NCI-H146 (cell line): Measurements from ENCODE around the gene TMEM272.
"Not testable (repeated sequence)": the region's sequence is repeated elsewhere in the genome, so short reads cannot be mapped to it uniquely, and the experiment has no call there.

Experiments
- DNase-seq: peaks from one replicate; lab custom pipeline; 2025; lab: John Stamatoyannopoulos, UW

Gene TMEM272

DNA sequence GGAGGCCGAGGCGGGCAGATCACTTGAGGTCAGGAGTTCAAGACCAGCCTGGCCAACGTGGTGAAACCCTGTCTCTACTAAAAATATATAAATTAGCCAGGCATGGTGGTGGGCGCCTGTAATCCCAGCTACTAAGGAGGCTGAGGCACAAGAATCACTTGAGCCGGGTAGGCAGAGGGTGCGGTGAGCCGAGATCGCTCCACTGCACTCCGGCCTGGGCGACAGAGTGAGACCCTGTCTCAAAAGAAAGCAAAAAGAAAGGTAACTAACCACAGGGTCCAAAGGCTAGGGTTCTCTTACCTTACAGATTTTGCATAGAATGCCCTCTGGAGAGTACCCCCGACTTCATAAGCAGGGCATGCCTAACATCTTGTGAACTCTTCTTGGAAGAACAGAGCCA lies 20.3 kb downstream of the TMEM272 start:
- DNase-seq: not testable (repeated sequence)

DNA sequence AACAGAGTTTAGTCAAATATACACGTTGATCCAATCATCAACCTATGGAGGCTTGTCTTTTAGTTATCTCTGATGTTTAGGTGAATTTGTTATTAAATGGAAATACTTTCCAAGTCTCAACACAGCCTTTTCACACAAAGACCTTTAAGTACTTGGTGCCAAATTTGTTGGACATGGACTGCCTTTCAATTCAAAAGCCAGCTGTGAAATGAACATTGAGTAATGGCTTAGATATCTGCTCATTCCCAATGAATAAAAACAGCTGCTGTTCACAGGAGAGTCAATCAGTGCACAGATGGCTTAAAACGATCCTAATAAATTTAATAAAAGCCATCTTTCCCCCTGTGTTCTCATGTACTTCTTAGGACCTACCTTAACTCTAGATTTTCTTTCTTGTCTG lies 21.1 kb downstream of the TMEM272 start:
- no peak for DNase-seq

DNA sequence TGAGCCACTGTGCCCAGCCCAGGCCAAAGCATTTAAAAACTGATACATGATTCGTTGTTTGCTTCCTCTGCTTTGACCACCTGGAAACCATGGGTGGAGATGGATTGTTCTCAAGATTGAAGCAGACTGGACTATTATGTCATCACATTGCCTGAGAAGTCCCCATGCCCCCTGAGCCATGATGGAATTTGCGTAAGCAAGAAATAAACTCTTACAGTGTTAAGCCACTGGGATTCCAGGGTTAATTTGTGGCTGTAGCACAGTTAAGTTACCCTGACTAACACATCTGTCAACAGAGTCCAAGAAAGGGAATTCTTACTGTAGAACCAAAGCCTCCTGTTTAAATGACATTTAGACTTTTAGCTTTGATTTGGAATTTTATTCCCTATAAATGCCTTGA lies 21.6 kb downstream of the TMEM272 start:
- DNase-seq: no peak

DNA sequence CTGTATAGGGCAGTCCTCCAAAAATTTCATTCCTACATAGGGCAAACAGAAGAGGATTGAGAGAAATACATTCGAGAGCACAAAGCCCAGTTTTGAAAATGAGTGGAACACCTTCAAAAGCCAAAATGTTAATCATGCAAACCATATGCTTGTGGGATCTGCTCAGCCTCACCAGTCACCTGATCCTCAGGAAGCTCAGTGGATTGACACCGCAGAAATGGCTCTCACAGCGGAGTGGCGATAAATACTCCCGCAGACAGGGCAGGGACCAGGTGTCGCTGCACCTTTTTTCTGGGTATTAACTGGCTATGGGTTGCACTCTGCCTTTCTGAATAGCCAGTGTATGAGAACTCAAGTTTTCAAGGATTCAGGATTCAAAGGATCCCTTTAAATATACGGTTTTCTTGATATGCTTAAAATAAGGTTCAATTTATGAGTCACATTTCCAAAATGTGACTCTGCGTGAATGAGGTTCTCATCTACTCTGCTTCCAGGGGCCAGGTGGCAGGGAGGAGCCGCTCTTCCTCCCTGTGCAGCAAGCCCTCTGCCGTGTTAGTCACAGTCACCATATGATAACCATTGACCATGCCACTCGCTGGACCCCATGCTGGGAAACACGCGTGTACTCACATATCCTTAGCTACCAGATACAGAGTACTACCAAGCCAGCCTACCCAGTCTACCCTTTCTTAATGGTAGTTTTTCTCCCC lies 22.7 kb downstream of the TMEM272 start:
- DNase-seq: peak; percentile 15

DNA sequence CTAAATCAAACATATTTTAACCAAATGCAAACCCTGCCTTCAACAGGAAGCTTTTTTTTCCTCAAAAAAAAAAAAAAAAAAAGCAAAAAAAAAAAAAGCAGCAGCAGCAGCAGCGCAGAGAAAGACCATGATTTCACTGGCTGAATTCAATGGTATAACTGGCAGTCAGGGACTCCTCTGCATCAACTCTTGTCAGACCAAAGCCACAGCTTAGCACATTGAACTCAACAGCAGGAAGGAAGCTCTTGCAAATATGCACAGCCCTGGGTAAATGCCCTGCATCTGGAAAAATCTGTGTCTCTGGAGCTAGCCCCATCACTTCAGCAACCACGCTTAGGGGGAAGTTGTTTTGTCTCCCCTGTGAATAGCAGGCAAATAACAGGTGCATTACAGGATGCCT lies 23.4 kb downstream of the TMEM272 start:
- DNase-seq: no peak

DNA sequence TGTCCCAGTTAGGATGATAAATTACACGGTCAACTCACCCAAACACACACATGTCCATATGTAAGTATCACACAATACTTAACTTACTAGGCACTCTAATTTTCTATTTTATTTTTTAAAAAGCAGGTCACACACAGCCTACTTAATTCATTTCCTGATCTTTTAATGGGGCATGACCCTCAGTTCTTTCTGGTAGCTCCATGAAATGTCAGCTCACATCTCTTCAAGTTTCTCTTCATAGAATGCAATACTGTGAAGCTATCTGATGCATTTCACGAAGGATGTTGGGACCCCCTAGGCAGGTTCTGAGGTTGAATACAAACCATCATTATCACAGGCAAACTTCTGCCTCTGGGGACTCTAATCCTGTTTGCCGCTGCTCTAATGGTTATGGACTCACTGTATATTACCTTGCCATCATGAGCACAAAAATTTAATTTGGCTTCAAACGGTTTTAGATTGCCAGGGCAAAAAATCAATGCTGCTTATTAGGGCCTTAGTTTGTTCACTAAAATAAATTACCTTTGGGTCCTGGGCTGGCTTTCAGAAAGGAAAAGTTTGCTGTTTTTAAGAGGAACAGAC lies 24.9 kb downstream of the TMEM272 start:
- DNase-seq: no peak

DNA sequence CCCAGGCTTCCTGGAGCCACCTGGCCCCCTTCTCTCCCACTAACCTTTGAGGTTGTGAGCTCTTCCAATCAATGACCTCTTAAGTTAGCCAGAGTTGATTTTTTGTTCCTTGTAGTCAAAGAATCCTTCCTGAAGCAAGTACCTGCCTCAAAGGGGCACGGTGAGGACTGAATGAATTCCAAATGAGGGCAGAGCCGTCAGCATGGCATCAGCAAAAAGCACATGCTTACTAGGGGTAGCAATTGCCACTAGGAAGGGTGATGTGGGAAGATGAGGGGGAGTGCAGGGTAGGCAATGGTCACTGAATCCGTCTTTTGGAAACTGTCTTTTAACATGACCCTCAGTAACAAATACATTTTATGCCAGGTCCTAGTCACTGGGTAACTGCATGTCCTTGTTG lies 25.4 kb downstream of the TMEM272 start:
- DNase-seq: no peak

DNA sequence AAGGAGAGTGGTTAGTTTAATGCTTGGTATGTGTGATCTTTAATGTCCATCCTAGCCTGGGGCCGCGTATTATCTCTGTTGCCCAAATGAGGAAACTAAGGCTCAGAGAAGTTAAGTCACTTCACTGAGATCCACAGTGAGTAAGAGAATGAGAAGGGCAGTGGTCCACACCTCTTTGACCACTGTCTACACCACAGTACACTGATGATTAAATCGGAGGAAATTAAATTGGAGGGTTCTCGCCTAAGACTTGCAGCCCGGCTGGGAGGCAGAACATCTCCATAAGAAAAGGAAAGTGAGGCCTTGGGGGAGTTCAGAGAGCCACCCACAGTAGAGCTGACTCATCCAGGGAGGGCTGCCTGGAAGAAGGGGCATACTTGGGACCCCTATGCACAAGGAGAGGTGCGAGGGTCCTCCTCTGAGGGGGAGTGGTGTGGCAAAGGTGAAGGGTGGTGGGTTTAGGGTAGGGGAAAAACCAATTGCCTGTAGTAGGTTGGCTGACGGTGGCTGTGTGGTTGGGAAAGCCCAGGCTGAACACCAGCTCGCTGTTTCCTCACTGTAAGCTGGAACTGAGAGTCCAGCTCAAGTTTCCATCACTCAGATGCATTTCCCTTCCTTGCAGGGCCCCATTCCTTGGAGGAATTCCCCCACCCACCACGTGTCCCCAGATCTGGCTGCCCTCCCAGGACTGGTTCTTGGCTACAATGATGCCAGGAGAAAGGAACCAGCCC lies 26.0 kb downstream of the TMEM272 start:
- DNase-seq: no peak

DNA sequence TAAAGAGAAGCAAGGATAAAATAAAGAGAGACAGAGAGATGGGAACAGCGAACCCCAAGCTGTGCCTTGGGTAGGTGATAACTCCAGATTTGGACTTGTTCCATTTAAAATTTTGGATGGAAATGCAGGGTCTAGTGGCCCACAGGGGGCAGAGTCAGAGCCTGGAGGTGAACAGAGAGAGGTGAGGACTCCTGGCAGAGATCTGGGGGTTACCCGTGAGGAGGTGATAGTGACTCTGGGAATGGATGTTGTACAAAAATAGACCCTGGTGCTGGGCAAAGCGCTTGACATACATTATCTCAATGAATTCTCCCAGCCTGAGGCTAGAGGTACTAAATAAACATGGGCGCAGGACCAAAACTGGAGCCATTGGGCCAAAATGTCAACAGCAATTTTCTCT lies 26.7 kb downstream of the TMEM272 start:
- DNase-seq: no peak

DNA sequence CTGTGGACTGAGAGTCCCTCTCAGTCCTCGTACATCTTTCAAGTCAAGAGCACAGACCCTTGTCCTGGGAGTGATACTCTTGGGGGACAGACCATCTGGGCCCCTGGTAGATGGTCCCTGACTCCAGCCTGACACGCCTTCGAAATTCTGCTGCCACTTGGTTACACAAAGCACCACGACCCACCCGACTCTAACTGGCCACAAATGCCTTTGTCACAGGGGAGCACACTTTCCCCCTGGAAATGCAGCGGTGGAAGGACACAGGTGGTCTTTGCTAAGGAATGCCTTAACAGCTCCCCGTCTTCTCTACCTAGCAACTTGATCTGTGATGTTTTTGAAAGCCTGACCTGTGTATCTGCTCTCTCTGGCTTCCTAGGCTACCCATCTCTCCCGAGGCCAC lies 27.3 kb downstream of the TMEM272 start:
- DNase-seq: no peak

DNA sequence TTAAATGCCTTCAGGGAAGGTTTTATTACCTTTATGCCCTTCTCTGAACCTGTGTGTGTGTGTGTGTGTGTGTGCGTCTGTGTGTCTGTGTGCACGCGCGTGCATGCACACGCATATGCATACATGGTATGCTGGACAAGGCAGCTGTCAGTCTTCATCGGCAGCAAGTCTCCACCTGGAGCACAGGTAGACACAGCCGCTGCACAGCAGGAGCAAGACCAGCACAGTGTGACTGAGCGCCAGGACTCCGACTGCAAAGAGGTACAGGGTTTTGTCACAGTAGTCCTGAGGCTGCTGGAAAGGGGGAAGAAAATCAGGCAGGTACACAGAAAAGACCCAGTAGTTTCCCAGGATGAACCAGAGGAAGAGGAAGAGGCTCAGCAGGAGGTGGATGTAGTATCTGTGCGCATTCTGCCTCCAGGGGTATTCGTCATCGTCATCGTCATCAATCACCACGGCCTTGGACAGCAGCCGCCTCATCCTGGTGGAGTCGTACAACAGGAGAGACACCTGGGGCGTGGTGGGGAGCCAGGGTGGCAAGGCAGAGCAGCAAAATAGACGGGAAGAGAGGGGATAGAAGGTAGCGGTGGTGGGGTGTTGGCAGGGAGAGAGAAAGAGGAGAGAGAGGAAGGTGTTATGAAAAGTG lies 28.2 kb downstream of the TMEM272 start:
- peak; percentile 74 for DNase-seq

DNA sequence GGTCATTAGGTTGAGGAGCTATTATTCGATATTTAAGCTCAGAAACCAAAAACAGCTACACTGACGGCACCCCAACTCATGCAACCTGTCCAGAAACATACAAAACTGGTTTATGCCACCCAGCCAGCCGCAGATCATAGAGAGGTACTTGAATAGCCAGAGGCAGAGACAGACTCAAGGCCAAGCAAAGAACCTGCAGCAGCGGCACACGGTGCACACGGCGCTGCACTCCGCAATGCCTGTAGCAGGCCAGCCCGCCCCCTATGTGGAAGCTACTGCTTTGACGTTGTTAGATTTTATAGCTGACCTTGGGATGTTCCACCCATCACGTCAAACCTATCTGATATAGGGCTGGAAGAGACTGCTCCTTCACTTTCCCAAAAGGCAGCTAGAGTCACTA lies 29.1 kb downstream of the TMEM272 start:
- peak; percentile 26 for DNase-seq

DNA sequence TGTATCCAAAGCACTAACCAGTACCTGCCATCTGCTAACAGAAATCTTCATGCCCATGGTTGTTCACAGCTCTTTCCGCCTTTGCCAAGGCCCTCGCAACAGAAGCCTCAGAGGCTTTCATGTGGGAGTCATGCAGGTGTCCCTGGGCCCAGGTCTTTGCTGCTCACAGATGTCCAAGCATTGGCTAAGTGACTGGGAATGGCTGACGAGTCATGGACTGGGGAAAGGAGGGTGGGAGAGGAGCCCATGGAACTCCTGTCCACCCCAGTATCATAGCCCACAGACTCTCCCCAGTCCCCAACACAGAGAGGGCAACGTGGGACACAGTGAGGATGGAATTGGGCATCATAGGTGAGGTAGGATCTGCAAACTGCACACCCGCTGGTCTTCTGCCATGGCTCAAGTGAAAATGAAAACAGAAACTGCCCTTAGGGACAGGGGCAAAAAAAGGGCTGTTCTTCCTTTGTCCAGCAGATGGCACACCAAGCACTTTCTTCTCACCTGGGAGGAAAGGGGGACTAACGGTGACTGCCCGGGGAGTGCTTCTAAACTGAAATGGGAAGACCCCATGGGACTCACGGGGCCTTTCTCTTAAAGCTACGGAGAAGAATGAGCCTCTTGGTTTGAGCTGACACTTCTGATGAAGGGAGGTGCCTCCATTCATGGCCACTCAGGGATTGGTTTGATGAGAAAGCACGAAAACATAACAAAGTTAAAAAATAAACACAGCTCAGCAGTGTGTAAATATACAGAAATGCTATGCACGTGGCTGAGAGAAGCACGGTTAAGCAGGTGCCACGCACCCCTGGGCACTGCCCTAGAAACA lies 29.9 kb downstream of the TMEM272 start:
- peak; percentile 69 for DNase-seq

DNA sequence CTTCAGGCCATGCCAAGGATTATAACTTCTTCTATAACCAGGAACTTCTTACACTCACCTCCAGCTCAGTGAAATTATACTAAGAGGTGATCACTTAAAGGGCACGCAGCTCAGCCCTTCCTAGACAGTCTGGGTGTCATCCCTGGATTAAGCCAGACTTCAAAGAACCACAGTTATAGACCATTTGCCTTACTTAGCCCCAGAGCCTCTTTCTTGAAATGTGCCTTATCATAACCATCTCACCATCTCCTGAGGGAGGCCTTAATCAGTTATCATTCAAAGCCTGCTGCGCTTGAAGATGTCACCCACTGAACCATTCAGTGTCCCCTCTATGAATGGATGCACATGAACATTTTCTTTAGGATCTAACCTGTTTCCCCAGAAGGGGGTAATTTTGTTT lies 30.9 kb downstream of the TMEM272 start:
- no peak for DNase-seq

DNA sequence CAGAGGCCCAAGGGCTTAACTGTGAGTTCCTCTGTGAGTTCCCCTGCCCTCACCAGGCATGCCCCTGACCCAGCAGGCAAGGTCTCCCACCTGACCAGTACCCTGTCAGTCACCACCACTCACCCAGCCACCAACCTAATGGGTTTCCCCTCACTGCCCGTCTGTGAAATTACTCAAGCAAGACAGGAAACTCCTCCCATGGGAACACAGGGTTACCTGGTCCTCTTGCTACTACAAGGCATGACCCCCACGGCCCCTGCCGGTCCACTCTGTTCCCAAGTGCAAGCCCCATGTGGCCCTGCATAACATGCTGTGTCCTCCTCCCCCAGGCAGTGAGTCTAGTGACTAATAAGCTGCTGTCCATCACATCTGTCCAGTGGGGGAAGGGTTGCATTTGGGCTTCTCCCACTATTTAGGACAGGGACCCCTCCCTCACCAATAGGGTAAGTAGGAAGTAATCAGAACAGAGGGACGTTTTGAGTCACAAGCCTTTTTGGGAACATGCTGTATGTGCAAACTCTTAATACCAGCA lies 33.0 kb downstream of the TMEM272 start:
- no peak for DNase-seq

DNA sequence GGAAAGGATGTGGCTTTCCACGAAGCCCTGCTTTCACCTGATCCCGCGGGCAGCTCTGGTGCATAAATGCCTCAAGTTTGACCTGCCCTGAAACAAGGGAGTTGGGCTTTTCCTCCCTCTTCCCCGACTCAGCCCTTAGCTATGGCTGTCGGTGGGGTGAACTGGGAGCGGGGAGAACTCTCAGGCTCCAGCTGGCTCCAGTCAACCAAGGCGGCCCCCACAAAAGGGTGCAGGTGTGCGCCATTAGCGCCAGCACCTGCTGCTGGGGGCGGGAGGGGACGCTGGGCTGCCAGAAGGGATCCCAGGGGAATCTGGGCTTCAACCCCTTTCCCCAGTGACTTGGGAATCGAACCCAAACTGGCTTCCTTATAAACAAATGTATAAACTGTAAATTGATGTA lies 33.9 kb downstream of the TMEM272 start:
- DNase-seq: peak; percentile 76

DNA sequence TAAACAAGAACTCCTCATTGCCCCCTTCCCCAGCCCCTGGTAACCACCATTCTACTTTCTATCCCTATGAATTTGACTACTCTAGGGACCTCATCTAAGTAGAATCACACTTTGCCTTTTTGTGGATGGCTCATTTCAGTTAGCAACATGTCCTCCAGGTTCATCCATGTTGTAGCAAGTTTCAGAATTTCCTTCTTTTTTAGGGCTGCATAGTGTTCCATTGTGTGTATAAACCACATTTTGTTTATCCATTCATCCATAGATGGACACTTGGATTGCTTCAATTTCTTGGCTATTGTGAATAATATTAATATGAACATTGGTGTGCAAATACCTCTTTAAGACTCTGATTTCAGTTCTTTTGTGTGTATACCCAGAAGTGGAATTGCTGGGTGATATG lies 36.2 kb downstream of the TMEM272 start:
- no peak for DNase-seq

DNA sequence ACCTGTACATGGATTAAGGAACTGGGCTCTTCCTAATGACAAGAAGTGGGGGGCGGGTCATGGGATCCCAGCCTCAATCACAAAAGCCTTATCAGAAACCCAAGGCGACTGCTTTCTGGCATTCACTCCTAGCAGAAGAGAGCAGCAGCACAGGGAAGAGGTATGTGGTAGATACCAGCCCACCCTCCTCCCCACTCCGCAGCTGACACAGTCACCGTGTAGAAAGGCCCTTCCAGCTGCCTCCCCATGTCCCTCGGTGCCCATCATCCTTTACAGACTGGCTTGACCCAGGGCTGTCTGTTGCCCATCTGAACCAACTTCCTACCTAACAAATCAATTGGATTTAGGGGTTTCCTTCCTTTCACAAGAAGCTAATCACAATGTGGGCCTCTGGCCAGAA lies 37.9 kb downstream of the TMEM272 start:
- DNase-seq: no peak

DNA sequence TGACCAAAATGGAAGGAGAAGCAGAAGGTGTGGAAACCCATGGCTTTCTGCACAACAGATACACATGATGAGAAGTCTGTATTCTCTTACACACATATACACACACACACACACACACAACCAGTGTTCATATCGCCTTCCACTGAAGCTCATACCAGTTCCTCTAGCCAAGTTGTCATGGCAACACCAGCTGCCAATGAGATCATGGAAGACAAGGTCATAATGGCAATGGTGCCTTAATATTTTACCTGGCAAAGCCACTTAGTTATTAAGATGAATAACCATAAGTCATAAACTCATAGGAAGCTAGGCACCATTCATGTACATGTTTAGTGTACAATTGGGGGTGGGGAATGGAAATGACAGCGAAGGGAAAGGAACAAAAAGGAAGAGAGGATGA lies 38.4 kb downstream of the TMEM272 start:
- DNase-seq: peak; percentile 21

DNA sequence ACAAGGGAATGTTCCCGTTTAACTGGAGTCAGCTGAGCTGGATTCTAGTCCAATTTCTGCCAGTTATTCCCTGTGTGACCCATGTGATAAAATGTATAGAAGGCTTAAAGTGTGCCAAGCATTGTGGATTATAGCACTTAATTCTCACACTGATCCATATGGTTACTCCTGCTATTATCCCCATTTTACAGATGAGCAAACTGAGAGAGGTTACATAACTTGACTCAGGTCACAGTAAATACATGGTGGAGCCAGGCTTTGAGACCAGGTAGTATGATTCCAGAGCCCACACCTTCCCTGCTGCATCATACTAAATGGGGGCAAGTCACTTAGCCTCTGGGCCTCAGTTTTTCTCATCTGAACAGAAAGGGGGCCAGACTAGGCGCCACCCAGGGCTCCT lies 39.1 kb downstream of the TMEM272 start:
- DNase-seq: no peak

DNA sequence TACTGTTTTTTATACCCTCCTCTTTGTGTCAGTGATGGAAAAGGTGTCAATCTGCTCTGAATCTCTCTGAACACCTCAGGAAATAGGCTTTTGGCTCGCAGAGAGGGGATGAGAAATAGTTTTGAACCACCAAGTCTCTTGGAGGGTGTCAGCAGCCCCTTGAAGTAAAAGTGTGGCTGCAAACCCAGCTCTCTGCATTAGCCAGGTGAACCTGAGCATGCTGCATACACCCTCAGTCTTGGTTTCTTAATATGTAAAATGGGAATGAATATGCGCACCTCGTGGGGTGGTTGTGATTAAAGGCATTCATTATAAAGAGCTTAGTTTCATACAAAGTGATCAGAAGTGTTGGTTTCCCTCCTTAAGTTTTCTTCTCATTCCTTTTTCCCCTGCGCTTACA lies 39.7 kb downstream of the TMEM272 start:
- no peak for DNase-seq
